ENCODE measurements around the gene SLC36A4.

GRCh38 chr11:93160156-93160555, 37.6 kb downstream of the SLC36A4 start:
- no peak for TF ChIP-seq CTCF (IDR thresholded peaks at IDR 0.05; ENCODE audit: low read depth, low read length, poor library complexity, severe bottlenecking)
- no peak for TF ChIP-seq EZH2phosphoT487 (IDR thresholded peaks at IDR 0.05; ENCODE audit: borderline replicate concordance, low read length)
